H1 (cell line): ENCODE results near the gene WWP2. TPM values are rescaled to one million over a fixed set of nuclear protein-coding genes. Genes with fewer than 3 reads are reported as not detected.

ENCODE experiments used
- CTCF ChIA-PET: fragments of 300-600 bp; sonication (Branson Sonifier 250); formaldehyde crosslinking; loops from one replicate; lab custom pipeline; 2021; ENCODE audit not compliant: partially characterized antibody; lab: Charles Lee
- POLR2A ChIA-PET: fragments of 300-600 bp; sonication (Branson Sonifier 250); formaldehyde crosslinking; loops from one replicate; lab custom pipeline; 2021; ENCODE audit warnings: inconsistent platforms; ENCODE audit not compliant: partially characterized antibody; lab: Charles Lee
- DNase-seq, 2 experiments: peaks; one replicate each; pipeline versions ENCODE4 v3.0.0 to v3.0.0-alpha.2; 2010 to 2022; ENCODE audit warnings: low spot score in 2 of 2, low read depth in 1 of 2, mixed read lengths in 1 of 2
- FAIRE-seq: peaks from 2 replicates; lab custom pipeline; 2011; peaks lifted over from hg19 to GRCh38; lab: Jason Lieb, UNC
- H2AFZ ChIP-seq: 2 replicates; pipeline ENCODE4 v1.8.1; 2012; ENCODE audit warnings: low read length, inconsistent platforms
- H2AK5ac ChIP-seq: 2 replicates; pipeline ENCODE4 v1.6.1; 2013; ENCODE audit warnings: low read depth, low read length
- H2BK120ac ChIP-seq: replicated peaks from 2 replicates; pipeline ENCODE3; 2013; ENCODE audit warnings: low read depth, low read length, inconsistent platforms
- H2BK12ac ChIP-seq: 2 replicates; pipeline ENCODE4 v1.6.1; 2013; ENCODE audit warnings: low read depth, low read length
- H2BK15ac ChIP-seq: 2 replicates; pipeline ENCODE4 v1.6.1; 2013; ENCODE audit warnings: low read length
- H2BK20ac ChIP-seq: 2 replicates; pipeline ENCODE4 v1.6.1; 2013; ENCODE audit warnings: low read length
- H2BK5ac ChIP-seq: 2 replicates; pipeline ENCODE4 v1.6.1; 2013; ENCODE audit warnings: low read depth, low read length
- H3K14ac ChIP-seq: 2 replicates; pipeline ENCODE4 v1.6.1; 2013; ENCODE audit warnings: inconsistent platforms; ENCODE audit not compliant: insufficient read length
- H3K18ac ChIP-seq: 2 replicates; pipeline ENCODE4 v1.6.1; 2013; ENCODE audit warnings: low read length; ENCODE audit errors: extremely low read depth
- H3K23ac ChIP-seq: 2 replicates; pipeline ENCODE4 v1.6.1; 2013; ENCODE audit warnings: inconsistent platforms; ENCODE audit not compliant: insufficient read length
- H3K23me2 ChIP-seq: 2 replicates; pipeline ENCODE4 v1.6.1; 2013; ENCODE audit warnings: low read depth, low read length
- H3K27ac ChIP-seq: 2 replicates; pipeline ENCODE4 v1.6.1; 2011; ENCODE audit warnings: low read depth, low read length, inconsistent platforms
- H3K27me3 ChIP-seq, 4 experiments: replicated peaks in 1 of 4; 1 replicate in 1 of 4; 2 replicates in 3 of 4; pipeline versions ENCODE4 v1.6.1 to v1.8.1; 2011 to 2013; ENCODE audit warnings: low read length in 3 of 4, mild to moderate bottlenecking in 3 of 4, inconsistent platforms in 2 of 4, mixed read lengths in 2 of 4, moderate library complexity in 1 of 4; ENCODE audit not compliant: control insufficient read depth in 3 of 4, insufficient read depth in 3 of 4; ENCODE audit errors: extremely low read depth in 1 of 4
- H3K36me3 ChIP-seq, 4 experiments: 2 replicates each; pipeline versions ENCODE4 v1.6.1 to v1.8.1; 2011 to 2013; ENCODE audit warnings: mild to moderate bottlenecking in 4 of 4, low read length in 3 of 4, moderate library complexity in 2 of 4, control low read depth in 1 of 4, inconsistent platforms in 1 of 4; ENCODE audit not compliant: insufficient read depth in 4 of 4, control insufficient read depth in 2 of 4
- H3K4ac ChIP-seq: replicated peaks from 2 replicates; pipeline ENCODE3; 2013; ENCODE audit warnings: low read length, low read depth, mixed read lengths, inconsistent platforms; ENCODE audit not compliant: insufficient read length
- H3K4me1 ChIP-seq, 4 experiments: replicated peaks in 1 of 4; 1 replicate in 1 of 4; 2 replicates in 3 of 4; pipeline versions ENCODE4 v1.6.1 to v1.8.1; 2011 to 2013; ENCODE audit warnings: low read length in 3 of 4, inconsistent platforms in 2 of 4, mixed read lengths in 1 of 4; ENCODE audit not compliant: insufficient read depth in 4 of 4, control insufficient read depth in 3 of 4
- H3K4me2 ChIP-seq, 2 experiments: 2 replicates each; pipeline versions ENCODE4 v1.6.1 to v1.8.1; 2011 to 2013; ENCODE audit warnings: low read depth in 2 of 2, low read length in 2 of 2, control low read depth in 1 of 2, inconsistent platforms in 1 of 2, mild to moderate bottlenecking in 1 of 2; ENCODE audit not compliant: insufficient read depth in 1 of 2
- H3K4me3 ChIP-seq, 4 experiments: fragments of 200-600, 300-600 bp in 1 of 4; sonication (generic), shearing (Covaris generic), sonication (Bioruptor Twin) in 1 of 4; 2 replicates each; pipeline versions ENCODE4 v1.5.1 to v1.8.1; 2011 to 2016; ENCODE audit warnings: low read length in 4 of 4, low read depth in 3 of 4, control low read depth in 2 of 4, inconsistent platforms in 2 of 4, mild to moderate bottlenecking in 2 of 4, mixed read lengths in 1 of 4, moderate library complexity in 1 of 4; ENCODE audit not compliant: insufficient read depth in 2 of 4; ENCODE audit errors: extremely low read depth in 1 of 4
- H3K56ac ChIP-seq: replicated peaks from 2 replicates; pipeline ENCODE3; 2013; ENCODE audit warnings: low read depth, mild to moderate bottlenecking, mixed read lengths, low read length, inconsistent platforms; ENCODE audit not compliant: insufficient read length
- H3K79me1 ChIP-seq: 2 replicates; pipeline ENCODE4 v1.6.1; 2013; ENCODE audit warnings: low read depth, low read length, control low read depth
- H3K79me2 ChIP-seq, 2 experiments: 2 replicates each; pipeline versions ENCODE4 v1.6.1 to v1.8.1; 2012 to 2013; ENCODE audit warnings: low read length in 2 of 2, mild to moderate bottlenecking in 2 of 2, inconsistent platforms in 1 of 2; ENCODE audit not compliant: insufficient read depth in 2 of 2, control insufficient read depth in 1 of 2
- H3K9ac ChIP-seq, 4 experiments: replicated peaks in 1 of 4; 1 replicate in 1 of 4; 2 replicates in 3 of 4; pipeline versions ENCODE4 v1.6.1 to v1.8.1; 2011 to 2013; ENCODE audit warnings: low read depth in 3 of 4, low read length in 3 of 4, control low read depth in 2 of 4, mild to moderate bottlenecking in 2 of 4, moderate library complexity in 2 of 4, inconsistent platforms in 1 of 4; ENCODE audit errors: extremely low read depth in 1 of 4
- H3K9me3 ChIP-seq, 2 experiments: 2 replicates each; pipeline versions ENCODE4 v1.6.1 to v1.8.1; 2012 to 2013; ENCODE audit warnings: mild to moderate bottlenecking in 2 of 2, moderate library complexity in 2 of 2, control low read depth in 1 of 2, inconsistent platforms in 1 of 2, low read depth in 1 of 2, low read length in 1 of 2, mixed read lengths in 1 of 2; ENCODE audit not compliant: insufficient read depth in 2 of 2
- H4K20me1 ChIP-seq, 2 experiments: replicated peaks in 1 of 2; 2 replicates each; pipeline versions ENCODE3 to v1.8.1; 2011 to 2013; ENCODE audit warnings: inconsistent platforms in 2 of 2, low read length in 2 of 2, mild to moderate bottlenecking in 1 of 2; ENCODE audit not compliant: insufficient read depth in 2 of 2, control insufficient read depth in 1 of 2
- H4K5ac ChIP-seq: 2 replicates; pipeline ENCODE4 v1.6.1; 2013; ENCODE audit warnings: low read length, low read depth, mixed read lengths, inconsistent platforms; ENCODE audit not compliant: insufficient read length
- H4K8ac ChIP-seq: 2 replicates; pipeline ENCODE4 v1.8.0; 2013; ENCODE audit warnings: mild to moderate bottlenecking, moderate library complexity, low read length, inconsistent platforms; ENCODE audit not compliant: insufficient read depth; ENCODE audit errors: extremely low read depth
- H4K91ac ChIP-seq: replicated peaks from 2 replicates; pipeline ENCODE3; 2013; ENCODE audit warnings: low read length, mixed read lengths, inconsistent platforms; ENCODE audit not compliant: insufficient read length
- EP300 ChIP-seq, 2 experiments: IDR thresholded peaks; 1 replicate in 1 of 2; 2 replicates in 1 of 2; pipeline ENCODE4 v1.6.1; 2011 to 2012; ENCODE audit warnings: low read depth in 2 of 2, low read length in 2 of 2, mild to moderate bottlenecking in 2 of 2, borderline replicate concordance in 1 of 2, inconsistent platforms in 1 of 2, moderate library complexity in 1 of 2
- RAD21 ChIP-seq, 2 experiments: IDR thresholded peaks in 1 of 2; conservative IDR thresholded peaks in 1 of 2; 2 replicates each; pipeline ENCODE4 v1.6.1; 2011; ENCODE audit warnings: low read depth in 2 of 2, low read length in 2 of 2, improper control_type of control experiment in 1 of 2, inconsistent platforms in 1 of 2, mild to moderate bottlenecking in 1 of 2, moderate library complexity in 1 of 2
- TAF1 ChIP-seq: IDR thresholded peaks from 2 replicates; pipeline ENCODE4 v1.6.1; 2011; ENCODE audit warnings: mild to moderate bottlenecking, low read depth, low read length
- WGBS, 2 experiments: shearing (Covaris generic) in 1 of 2; methylation state at CpG; one replicate each; pipeline versions ENCODE4 v1.1.6 to v1.1.7; 2013 to 2015; ENCODE audit warnings: low lambda C conversion rate in 2 of 2, mixed read lengths in 2 of 2, inconsistent platforms in 1 of 2, low coverage in 1 of 2, missing lambda C conversion rate in 1 of 2; ENCODE audit not compliant: insufficient replicate concordance in 2 of 2, insufficient coverage in 1 of 2, insufficient read length in 1 of 2; ENCODE audit errors: extremely low coverage in 1 of 2, missing lambda C conversion rate in 1 of 2; 5-methylcytosine and 5-hydroxymethylcytosine counted together
- polyA plus RNA-seq, 7 experiments: library from polyadenylated mRNA; depleted of rRNA in 3 of 7; stranded (reverse) in 5 of 7; unstranded in 2 of 7; fragments of >200 nt in 5 of 7; fragments of 200-250 nt in 2 of 7; gene quantifications; 1 replicate in 5 of 7; 2 replicates in 1 of 7; 4 replicates in 1 of 7; pipeline versions ENCODE4 v1.2.1 to v1.2.3, GENCODE V29; 2011 to 2013; ENCODE audit warnings: missing spikeins in 2 of 7, mixed read lengths in 2 of 7
- total RNA-seq: library from RNA; stranded (reverse); fragmentation: NEBNext Ultra II Directional; extraction: Animal tissue kit (Norgen Biotek cat#: 25700); gene quantifications from 2 replicates; pipeline ENCODE4 v1.2.1, GENCODE V29; 2021

Gene WWP2
- total and polyA plus RNA-seq, 2 of the 8 experiments (the other 6 are each of a cell fraction or from before 2014, with no cell fraction given), result 14.1 to 42.2 TPM

DNA sequence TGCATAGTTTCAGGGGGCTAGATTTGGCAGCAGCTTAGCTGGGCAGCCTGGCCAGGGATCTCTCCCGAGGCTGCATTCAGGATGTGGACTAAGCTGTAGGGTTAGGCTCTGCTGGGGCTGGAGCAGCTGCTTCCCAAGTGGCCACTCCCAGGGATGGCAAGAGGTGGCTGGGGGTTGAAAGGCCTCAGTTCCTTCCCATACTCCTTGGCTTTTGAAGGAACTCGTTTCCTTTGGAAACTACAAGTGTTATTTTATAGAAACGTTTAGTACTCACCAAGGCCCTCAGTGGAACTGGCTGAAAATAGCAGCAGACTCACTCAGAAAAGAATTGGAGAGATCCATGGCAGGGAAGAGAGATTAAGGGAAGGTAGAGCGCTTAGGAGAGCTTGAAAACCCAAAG lies 76.4 kb downstream of the WWP2 start:
- Histone ChIP-seq H3K14ac (no peak overlapping the region), H2AFZ (no peak overlapping the region), H4K8ac (no peak overlapping the region), H3K23ac (no peak overlapping the region), H2BK15ac (no peak overlapping the region), H2BK5ac (no peak overlapping the region), H3K23me2 (no peaks in the 10 kb centered on the region), H2BK20ac (no peak overlapping the region), H3K36me3 (peaks cover 0 to 3% (median 1%) of the 10 kb centered on the region in 4 experiments; a peak in 2 of 8 replicates), H3K27me3 (no peaks in the 10 kb centered on the region), H2BK120ac (no peak overlapping the region), H3K4ac (no peak overlapping the region), H3K79me2 (no peaks in the 10 kb centered on the region), H3K9ac (no peak overlapping the region), H4K5ac (no peak overlapping the region), H3K18ac (no peak overlapping the region), H3K4me3 (no peak overlapping the region), H4K20me1 (peaks cover 0 to 2% of the 10 kb centered on the region in 2 experiments), H3K79me1 (no peaks in the 10 kb centered on the region), H3K9me3 (no peaks in the 10 kb centered on the region), H2AK5ac (no peak overlapping the region), H3K56ac (no peak overlapping the region), H4K91ac (no peak overlapping the region), H2BK12ac (no peak overlapping the region), H3K4me2 (no peak overlapping the region), H3K4me1 (peaks cover 1 to 4% (median 4%) of the 10 kb centered on the region in 4 experiments; a peak in 4 of 7 replicates), H3K27ac (no peak overlapping the region)
- CTCF ChIA-PET, result interaction anchor here (0.6 to 1.3 kb wide), 8 partner anchors 10 to 442 kb away, joined by 3 to 7 read pairs (median 4); partner anchors contain the start of gene NOB1
- POLR2A ChIA-PET, result interaction anchor here (0.9 kb wide), 1 partner anchor 11 kb away, joined by 4 read pairs; no protein-coding TSS in a partner anchor
- FAIRE-seq (no peak), DNase-seq (no peak)
- WGBS, 2 experiments, result 84% methylated on average over 4 of the region's 4 CpGs; no CpG with 5 or more reads in 1 of the 2 experiments
- no peak for TF ChIP-seq EP300 (IDR thresholded peaks at IDR 0.05; ENCODE audit: borderline replicate concordance in 1 of 2, low read depth in 2 of 2, low read length in 2 of 2)
- no peak for TF ChIP-seq TAF1
- no peak for TF ChIP-seq RAD21 (IDR thresholded peaks at IDR 0.05 in 1 of 2, conservative IDR thresholded peaks at IDR 0.05 in 1 of 2; ENCODE audit: low read depth in 2 of 2, low read length in 2 of 2)
